ENCODE data around the gene SCN10A.

SCN10A gene

GRCh38 chr3:38669668-38670067 lies 146.3 kb downstream of the SCN10A start:
- no peak for DNase-seq (ENCODE audit: low read depth)
- no peak overlapping the region for H3K4me3 ChIP-seq (ENCODE audit: low read depth, low read length)
- TF ChIP-seq CTCF (IDR thresholded peaks at IDR 0.05; ENCODE audit: control insufficient read depth, extremely low read depth, insufficient read depth): no peak

- no peak overlapping the region for H3K4me3 ChIP-seq (ENCODE audit: low read depth, low read length)
- peak; percentile 46 for DNase-seq (ENCODE audit: low read depth)
- TF ChIP-seq CTCF (IDR thresholded peaks at IDR 0.05; ENCODE audit: control insufficient read depth, extremely low read depth, insufficient read depth): peak; percentile 76
Measured at GRCh38 chr3:38662544-38662943, 153.5 kb downstream of the SCN10A start.

- no peak for DNase-seq (ENCODE audit: low read depth)
- no peak overlapping the region for H3K4me3 ChIP-seq (ENCODE audit: low read depth, low read length)
- TF ChIP-seq CTCF (IDR thresholded peaks at IDR 0.05; ENCODE audit: control insufficient read depth, extremely low read depth, insufficient read depth): no peak
Measured at GRCh38 chr3:38658841-38659240, 157.2 kb downstream of the SCN10A start.

- DNase-seq (ENCODE audit: low read depth): no peak
- no peak for TF ChIP-seq CTCF (IDR thresholded peaks at IDR 0.05; ENCODE audit: control insufficient read depth, extremely low read depth, insufficient read depth)
- no peak overlapping the region for H3K4me3 ChIP-seq (ENCODE audit: low read depth, low read length)
Measured at GRCh38 chr3:38657369-38657768, 158.6 kb downstream of the SCN10A start.

- TF ChIP-seq CTCF (IDR thresholded peaks at IDR 0.05; ENCODE audit: control insufficient read depth, extremely low read depth, insufficient read depth): peak; percentile 81
- no peak overlapping the region for H3K4me3 ChIP-seq (ENCODE audit: low read depth, low read length)
- peak; percentile 30 for DNase-seq (ENCODE audit: low read depth)
Measured at GRCh38 chr3:38655708-38656300, 160.2 kb downstream of the SCN10A start.

GRCh38 chr3:38653685-38654537 lies 162.1 kb downstream of the SCN10A start:
- H3K4me3 ChIP-seq (ENCODE audit: low read depth, low read length): no peak overlapping the region
- no peak for TF ChIP-seq CTCF (IDR thresholded peaks at IDR 0.05; ENCODE audit: control insufficient read depth, extremely low read depth, insufficient read depth)
- no peak for DNase-seq (ENCODE audit: low read depth)
